HK-2 (cell line): ENCODE results near the gene RABEPK.
A peak's percentile ranks its signal among the peaks of the same experiment; 100 is the strongest.
"Not testable (repeated sequence)": the region's sequence is repeated elsewhere in the genome, so short reads cannot be mapped to it uniquely, and the experiment has no call there.

ENCODE experiments used
- DNase-seq: peaks from one replicate; pipeline ENCODE4 v3.0.0-alpha.2; 2018; ENCODE audit not compliant: unreplicated experiment

Gene RABEPK

DNA sequence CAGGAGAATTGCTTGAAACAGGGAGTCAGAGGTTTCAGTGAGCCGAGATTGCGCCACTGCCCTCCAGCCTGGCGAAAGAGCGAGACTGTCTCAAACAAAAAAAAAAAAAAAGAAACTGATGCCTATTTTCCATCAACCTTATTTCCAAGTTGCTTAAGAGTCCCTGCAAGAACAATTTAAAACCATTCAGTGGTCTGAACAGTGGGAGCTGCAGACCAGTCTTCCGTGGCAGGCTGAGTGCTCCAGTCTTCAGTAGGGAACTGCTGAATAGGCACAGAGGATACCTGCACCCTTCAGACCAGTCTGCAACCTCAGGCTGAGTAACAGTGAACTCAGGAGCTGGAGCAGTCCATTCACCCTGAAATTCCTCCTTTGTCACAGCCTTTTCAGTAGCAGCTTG is 5.9 kb upstream of the RABEPK start:
- not testable (repeated sequence) for DNase-seq

DNA sequence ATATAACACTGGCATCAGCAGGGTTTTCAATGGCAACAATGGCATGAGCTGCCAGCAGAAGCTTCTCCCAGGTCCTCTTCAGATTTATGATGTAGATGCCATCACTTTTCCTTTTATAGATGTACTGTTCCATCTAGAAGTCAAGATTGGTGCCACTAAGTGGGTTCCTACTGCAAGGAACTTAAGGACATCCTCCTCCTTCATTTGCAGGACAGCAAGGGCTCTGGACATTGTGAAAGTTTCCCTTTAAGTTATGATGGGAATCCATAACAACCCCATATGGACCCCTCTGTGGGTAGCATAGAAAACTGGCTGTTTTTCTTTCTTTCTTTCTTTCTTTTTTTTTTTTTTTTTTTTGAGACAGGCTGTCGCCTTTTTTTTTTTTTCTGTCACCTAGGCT is 4.8 kb upstream of the RABEPK start:
- DNase-seq: not testable (repeated sequence)

DNA sequence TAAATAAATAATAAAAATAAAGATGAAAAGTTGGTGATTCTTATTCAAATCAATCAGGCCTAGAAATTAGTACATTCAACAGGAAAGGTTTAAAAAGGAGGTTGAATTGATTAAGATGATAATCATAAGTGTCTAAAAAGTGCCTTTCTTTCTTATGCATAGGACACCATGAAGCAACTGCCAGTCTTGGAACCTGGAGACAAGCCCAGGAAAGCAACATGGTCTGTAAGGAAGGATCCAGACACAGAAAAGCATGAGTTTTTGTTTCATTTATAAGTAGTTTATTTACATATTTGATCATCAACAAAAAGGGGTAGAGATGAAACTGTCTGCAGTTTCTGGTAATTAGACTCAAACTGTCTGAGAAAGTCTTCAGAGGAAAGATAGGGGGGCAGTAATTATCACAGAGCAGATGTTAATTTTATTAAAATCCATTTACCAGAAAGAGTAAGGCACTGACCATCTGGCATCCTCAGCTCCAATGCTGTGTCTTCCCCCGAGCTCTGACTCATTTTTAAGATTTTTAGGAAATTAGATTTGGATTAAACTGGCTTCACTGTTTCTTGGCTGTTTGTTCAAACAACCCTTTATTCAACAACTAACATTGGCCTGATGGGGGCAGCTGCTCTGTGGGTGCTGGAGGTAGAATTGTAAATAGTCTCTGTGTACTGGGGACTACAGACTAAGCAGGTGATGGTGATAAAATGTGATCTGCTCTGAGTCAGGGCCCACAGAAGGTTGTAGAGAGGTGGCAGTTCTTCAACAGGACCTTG is 2.7 kb downstream of the RABEPK start:
- no peak for DNase-seq

DNA sequence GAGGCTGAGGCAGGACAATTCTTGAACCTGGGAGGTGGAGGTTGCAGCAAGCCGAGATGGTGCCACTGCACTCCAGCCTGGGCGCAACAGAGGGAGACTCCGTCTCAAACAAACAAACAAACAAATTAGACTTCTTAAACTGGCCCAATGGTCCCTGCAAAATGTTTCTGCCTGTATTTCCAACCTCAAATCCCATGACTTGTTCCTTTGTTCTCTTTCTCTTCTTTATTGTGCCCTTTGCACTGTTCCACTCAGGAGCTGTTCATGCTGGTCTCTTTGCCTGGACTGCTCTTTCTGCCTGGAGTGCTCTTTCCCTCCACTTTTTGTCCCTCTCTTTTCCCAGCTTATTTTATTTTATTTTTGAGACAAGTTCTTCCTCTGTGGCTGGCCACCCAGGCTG is 4.1 kb downstream of the RABEPK start:
- no peak for DNase-seq

DNA sequence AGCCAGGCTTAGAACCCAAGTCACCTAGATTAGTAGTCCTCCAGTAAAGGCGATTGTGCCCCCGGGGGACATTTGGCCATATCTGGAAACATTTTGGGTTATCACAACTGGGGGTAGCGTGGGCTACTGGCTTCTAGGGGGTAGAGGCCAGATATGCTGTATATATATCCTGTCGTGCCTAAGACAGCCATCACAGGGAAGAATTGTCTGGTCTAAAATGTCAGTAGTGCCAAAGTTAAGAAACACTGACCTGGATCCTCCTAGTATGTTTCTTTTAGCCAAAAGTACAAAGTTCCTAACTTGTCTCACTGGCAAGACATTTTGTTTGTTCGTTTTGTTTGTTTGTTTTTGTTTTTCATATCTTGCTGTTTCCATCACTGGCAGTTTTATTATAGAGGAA is 13.8 kb downstream of the RABEPK start:
- DNase-seq: no peak

DNA sequence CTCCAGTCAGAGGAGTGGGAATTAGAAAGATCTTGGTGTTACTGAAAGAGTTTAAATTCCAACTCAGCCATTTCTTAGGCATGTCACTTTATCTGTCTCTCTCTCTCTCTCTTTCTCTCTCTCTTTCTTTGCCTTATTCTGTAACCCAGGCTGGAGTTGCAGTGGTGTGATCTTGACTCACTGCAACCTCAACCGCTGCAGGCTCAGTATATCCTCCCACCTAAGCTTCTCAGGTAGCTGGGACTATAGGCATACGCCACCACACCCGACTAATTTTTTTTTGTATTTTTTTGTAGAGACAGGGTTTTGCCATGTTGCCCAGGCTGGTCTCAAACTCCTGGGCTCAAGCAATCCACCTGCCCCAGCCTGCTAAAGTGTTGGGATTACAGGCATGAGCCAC is 18.3 kb downstream of the RABEPK start:
- no peak for DNase-seq

DNA sequence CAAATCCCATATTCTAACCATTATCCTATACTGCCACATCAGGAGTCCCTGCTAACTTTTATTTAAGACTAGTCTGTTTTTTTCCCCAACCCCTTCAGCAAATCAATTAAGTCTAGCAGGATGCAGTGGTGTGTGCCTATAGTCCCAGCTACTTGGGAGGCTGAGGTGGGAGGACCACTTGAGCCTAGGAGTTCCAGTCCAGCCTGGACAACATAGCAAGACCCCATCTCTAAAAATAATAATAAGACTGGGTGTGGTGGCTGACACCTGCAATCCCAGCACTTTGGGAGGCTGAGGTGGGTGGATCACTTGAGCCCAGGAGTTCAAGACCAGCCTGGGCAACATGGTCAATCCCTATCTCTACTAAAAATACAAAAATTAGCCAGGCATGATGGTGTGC is 24.5 kb downstream of the RABEPK start:
- not testable (repeated sequence) for DNase-seq

DNA sequence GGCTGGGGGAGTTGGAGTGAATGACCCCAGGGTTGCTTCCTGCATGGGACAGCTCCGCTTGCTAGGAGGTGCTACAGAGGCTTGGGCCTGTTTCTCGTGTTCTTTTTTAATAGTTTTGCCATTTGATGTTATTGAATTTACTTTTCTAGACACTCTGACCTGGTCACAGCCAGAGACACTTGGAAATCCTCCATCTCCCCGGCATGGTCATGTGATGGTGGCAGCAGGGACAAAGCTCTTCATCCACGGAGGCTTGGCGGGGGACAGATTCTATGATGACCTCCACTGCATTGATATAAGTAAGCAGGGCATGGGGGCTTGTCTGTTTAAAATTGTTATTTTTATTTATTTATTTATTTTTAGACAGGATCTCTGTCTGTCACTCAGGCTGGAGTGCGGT is 27.4 kb downstream of the RABEPK start:
- DNase-seq: no peak

DNA sequence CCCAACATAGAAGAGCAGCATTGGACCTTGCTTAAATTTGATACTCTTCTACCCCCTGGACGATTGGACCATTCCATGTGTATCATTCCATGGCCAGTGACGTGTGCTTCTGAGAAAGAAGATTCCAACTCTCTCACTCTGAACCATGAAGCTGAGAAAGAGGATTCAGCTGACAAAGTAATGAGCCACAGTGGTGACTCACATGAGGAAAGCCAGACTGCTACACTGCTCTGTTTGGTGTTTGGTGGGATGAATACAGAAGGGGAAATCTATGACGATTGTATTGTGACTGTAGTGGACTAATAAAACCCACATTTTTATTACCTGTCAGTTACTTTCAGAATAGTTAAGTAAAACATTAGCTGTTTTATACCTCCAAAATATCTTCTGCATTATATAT is 33.3 kb downstream of the RABEPK start:
- DNase-seq: peak; percentile 56

DNA sequence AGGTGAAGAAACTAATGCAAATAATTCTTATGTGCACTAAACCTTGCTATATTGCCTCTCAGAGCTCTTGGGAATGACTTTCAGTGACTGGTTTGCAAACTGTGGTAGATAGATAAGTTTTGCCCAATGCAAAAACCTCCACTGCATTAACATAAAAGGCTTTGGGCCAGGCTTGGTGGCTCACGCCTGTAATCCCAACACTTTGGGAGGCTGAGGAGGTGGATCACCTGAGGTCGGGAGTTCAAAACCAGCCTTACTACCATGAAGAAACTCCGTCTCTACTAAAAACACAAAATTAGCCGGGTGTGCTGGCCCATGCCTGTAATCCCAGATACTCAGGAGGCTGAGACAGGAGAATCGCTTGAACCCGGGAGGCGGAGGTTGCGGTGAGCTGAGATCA is 33.8 kb downstream of the RABEPK start:
- DNase-seq: not testable (repeated sequence)

DNA sequence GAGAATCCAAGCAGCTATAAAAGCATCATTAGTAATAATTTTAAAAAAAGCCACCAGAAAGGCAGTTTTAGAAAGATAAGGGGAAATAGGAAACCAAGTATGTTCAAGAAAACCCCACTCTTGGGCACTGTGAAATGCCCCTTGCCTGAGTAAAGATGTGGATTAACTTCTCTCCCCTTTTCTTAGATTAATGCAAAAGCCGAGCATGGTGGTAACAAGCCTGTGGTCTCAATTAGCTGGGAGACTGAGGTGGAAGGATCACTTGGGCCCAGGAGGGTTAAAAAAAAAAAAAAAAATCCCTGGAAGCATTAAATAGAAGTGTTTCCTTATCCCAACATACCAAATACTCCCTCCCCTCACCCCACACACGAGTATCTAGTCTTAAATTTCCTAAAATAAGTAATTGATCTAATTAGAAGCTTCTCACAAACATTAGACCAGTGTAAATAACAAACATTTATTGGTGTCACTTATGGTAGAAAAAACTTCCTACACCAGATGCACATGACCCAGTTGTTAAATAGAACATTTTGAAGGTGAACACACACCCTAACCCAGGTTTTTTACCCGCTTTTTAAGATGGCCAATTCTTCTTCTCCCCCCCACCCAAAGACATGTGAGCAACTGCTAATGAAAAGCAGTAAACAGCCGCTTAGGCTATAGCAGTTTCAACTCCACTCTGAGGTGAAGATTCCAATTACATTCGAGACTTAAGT is 35.6 kb downstream of the RABEPK start:
- no peak for DNase-seq

DNA sequence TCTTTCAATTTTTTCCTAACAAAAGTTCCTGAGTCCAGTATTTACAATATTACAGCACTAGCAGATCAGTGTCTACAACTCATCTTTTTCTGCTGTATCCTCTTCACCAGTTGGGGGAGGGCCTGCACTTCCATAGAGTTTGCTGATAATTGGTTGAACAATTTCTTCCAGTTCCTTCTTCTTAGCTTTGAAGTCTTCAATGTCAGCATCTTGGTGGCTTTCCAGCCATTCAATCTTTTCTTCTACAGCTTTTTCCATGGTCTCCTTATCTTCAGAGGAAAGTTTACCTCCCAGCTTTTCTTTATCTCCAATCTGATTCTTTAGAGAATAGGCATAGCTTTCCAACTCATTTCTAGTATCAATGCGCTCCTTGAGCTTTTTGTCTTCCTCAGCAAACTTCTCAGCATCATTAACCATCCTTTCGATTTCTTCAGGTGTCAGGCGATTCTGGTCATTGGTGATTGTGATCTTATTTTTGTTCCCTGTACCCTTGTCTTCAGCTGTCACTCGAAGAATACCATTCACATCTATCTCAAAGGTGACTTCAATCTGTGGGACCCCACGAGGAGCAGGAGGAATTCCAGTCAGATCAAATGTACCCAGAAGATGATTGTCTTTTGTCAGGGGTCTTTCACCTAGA is 36.3 kb downstream of the RABEPK start:
- not testable (repeated sequence) for DNase-seq

DNA sequence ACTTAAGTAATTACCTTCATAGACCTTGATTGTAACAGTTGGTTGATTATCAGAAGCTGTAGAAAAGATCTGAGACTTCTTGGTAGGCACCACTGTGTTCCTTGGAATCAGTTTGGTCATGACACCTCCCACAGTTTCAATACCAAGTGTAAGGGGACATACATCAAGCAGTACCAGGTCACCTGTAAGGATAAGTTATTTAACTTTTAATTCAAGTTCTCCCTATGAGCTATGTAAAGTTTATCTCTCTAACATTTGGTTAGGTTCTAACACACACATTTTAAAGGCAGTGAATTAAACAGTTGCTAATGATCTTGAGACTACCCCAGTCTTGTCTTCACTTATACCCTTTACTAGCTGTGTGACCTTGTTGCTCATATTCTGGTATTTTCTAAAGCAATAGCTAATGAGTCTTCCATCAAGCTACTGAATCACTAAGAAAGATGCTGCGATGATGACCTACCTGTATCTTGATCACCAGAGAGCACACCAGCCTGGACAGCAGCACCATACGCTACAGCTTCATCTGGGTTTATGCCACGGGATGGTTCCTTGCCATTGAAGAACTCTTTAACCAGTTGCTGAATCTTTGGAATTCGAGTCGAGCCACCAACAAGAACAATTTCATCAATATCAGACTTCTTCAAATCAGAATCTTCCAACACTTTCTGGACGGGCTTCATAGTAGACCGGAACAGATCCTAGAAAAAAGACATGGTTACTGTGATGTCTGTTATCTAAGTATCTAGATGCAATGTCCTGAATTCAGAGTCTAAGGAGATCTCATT is 38.0 kb downstream of the RABEPK start:
- no peak for DNase-seq

DNA sequence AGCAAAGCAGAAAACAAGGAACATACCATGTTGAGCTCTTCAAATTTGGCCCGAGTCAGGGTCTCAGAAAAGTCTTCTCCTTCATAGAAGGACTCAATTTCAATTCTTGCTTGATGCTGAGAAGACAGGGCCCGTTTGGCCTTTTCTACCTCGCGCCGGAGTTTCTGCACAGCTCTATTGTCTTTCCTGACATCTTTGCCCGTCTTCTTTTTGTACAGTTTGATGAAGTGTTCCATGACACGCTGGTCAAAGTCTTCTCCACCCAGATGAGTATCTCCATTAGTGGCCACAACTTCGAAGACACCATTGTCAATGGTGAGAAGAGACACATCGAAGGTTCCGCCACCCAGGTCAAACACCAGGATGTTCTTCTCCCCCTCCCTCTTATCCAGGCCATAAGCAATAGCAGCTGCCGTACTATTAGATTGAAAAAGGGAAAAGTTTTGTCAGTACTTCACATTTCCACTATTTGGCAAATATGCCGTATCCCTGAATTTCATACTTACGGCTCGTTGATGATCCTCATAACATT is 38.6 kb downstream of the RABEPK start:
- DNase-seq: no peak

DNA sequence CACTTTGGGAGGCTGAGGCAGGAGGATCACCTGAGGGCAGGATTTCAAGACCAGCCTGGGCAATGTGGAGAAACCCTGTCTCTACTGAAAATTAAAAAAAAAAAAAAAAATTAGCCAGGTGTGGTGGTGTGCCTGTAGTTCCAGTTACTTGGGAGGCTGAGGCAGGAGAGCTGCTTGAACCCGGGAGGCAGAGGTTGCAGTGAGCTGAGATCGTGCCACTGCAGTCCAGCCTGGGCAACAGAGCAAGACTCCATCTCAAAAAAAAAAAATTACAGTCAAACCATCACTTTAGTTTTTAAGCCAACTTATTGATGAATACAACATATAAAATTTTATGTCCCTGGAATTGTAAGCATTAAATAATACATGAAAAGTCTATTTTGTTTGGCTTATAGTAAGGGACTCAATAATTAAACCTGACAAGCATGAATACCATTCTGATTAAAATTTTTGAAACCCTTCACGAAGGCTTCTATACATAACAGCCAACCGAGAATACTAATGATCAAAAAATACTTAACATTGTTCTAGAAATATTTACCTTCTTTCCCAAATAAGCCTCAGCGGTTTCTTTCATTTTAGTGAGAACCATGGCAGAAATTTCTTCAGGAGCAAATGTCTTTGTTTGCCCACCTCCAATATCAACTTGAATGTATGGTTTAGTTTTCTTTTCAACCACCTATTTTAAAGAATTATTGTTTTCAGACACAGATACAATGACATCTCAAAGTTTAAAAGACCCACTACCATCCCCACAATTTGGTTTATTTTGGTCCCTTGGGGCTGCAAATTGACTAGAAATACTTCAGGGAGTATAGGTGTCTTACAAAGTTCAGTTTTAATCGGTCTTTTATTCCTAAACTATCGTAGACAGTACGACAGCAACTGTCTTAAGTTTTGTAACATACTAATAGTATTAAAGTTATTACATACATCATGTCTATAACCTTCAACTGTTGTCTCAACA is 39.6 kb downstream of the RABEPK start:
- no peak for DNase-seq

DNA sequence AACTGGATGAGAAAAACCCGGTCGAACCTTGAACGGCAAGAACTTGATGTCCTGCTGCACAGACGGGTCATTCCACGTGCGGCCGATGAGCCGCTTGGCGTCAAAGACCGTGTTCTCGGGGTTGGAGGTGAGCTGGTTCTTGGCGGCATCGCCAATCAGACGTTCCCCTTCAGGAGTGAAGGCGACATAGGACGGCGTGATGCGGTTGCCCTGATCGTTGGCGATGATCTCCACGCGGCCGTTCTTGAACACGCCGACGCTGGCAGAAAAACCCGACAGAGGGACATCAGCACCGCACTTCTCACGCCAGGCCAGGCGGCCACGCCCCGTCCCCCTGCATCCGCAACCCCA is 40.3 kb downstream of the RABEPK start:
- peak; percentile 49 for DNase-seq

DNA sequence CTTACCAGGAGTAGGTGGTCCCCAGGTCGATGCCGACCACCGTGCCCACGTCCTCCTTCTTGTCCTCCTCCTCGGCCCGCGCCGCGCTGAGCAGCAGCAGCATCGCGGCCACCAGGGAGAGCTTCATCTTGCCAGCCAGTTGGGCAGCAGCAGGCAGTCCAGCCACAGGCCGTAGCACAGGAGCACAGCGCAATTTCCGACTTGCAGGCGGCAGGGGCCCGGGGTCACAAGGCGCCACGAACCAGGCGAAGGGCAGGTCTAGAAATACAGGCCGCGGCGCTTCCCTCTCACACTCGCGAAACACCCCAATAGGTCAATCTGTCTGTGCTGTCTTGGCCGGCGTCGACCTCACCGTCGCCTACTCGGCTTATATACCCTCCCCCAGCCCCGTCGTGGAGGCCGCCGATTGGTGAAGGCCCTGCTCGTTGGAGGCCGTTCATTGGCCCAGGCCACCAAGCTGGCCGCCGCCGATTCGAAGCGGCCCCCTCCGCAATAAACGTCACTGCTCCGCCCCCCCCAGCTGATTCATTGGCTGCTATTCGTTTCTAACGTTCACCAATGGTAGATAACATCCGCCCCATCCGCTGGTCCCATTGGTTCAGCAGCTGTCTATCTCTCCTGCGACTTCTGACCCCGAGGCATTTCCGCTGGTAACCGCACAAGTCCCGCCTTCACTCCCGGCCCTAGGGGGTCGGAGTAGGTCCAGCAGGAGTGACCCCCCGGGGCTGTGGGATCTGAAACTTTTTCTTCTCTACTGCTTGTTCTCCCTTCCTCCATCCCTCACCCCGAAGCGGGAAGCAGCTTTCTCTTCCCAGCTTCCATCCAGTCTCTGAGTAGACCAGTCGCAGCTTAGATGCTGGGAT is 40.9 kb downstream of the RABEPK start, which contains the start of gene HSPA5:
Gene HSPA5 (minus strand): TSS at position 344 of the 863 bp plus-strand sequence. CDS start 217 bp downstream, at position 127.
- DNase-seq: peak; percentile 100

DNA sequence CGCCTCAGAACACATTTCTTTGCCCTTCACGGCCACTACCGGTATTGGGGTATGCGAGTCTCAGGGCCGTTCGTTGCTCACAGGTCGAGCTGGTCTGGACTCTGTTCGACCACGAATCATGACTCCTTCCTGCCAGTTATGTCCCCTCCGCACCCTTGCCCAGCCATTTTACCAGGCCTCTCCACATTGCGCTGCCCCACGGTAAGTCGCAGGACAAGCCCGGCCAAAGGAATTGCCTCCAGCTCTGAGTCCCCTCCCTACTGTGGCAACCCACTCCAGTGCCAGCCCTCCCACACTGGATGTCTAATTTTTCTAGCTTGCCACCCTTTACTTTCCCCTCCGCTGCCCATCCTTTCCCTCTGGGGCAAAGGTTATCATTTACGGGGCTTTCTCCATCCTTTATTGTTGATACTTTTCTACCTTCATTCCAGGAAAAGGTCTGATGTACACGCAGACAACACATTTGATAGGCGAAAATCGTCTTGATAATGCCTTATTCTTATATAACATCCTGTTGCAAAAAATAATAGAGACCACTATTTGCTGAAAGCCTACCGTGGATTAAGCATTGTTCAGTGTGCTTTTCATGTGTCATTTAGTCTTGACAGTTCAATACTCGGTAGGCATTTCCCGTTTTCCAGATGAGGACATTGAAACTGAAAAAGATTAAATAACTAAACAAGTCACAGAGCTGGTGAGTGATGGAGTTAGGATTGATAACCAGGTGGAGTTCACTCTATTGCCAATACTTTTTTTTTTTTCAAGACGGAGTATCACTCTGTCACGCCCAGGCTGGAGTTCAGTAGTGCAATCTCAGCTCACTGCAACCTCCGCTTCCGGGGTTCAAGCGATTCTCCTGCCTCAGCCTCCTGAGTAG is 41.8 kb downstream of the RABEPK start:
- DNase-seq: no peak
